Liver (tissue), 3 donors: Measurements from ENCODE around the gene RAB11FIP3.

Experiments
- TAF1 ChIP-seq: conservative IDR thresholded peaks from 2 replicates; pipeline ENCODE4 v1.6.1; 2016; ENCODE audit warnings: antibody characterized with exemption, mild to moderate bottlenecking
- TF ChIP-seq, protein P1 (sequence below): fragments of 150-350 bp; IDR thresholded peaks from 2 replicates; pipeline ENCODE4 v1.5.1; 2017; ENCODE audit warnings: improper control_type of control experiment, low read depth, low read length; ENCODE audit not compliant: missing input control
- TF ChIP-seq, protein P2 (sequence below): IDR thresholded peaks from 2 replicates; pipeline ENCODE4 v1.6.1; 2016; ENCODE audit warnings: antibody characterized with exemption
- TF ChIP-seq, protein P3 (sequence below): IDR thresholded peaks from 2 replicates; pipeline ENCODE4 v1.6.1; 2016; ENCODE audit warnings: antibody characterized with exemption
- donor health status: healthy.
- donor health status: healthy.

DNA sequence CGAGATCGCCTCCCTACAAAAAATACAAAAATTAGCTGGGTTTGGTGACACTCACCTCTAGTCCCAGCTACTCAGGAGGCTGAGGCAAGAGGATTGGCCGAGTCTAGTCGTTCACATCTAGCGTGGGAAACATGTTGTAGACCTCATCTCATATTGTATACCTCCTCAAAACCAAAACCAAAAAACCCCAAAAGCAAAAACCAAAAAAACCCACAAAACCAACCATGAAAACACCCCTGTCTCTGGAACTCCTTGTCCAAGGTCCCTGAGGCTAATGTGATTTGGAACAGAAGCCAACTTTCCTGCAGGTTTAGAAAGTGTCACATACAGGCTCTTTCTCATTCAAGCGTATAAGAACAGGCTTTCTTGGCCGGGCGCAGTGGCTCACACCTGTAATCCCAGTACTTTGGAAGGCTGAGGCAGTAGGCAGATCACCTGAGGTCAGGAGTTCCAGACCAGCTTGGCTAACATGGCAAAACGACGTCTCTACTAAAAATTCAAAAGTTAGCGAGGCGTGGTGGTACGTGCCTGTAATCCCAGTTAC is 29.0 kb downstream of the RAB11FIP3 start:
- TF ChIP-seq, protein P1, sequence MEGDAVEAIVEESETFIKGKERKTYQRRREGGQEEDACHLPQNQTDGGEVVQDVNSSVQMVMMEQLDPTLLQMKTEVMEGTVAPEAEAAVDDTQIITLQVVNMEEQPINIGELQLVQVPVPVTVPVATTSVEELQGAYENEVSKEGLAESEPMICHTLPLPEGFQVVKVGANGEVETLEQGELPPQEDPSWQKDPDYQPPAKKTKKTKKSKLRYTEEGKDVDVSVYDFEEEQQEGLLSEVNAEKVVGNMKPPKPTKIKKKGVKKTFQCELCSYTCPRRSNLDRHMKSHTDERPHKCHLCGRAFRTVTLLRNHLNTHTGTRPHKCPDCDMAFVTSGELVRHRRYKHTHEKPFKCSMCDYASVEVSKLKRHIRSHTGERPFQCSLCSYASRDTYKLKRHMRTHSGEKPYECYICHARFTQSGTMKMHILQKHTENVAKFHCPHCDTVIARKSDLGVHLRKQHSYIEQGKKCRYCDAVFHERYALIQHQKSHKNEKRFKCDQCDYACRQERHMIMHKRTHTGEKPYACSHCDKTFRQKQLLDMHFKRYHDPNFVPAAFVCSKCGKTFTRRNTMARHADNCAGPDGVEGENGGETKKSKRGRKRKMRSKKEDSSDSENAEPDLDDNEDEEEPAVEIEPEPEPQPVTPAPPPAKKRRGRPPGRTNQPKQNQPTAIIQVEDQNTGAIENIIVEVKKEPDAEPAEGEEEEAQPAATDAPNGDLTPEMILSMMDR, result no peak
- TF ChIP-seq, protein P2, sequence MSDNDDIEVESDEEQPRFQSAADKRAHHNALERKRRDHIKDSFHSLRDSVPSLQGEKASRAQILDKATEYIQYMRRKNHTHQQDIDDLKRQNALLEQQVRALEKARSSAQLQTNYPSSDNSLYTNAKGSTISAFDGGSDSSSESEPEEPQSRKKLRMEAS, result no peak
- TF ChIP-seq TAF1, result no peak
- TF ChIP-seq, protein P3, sequence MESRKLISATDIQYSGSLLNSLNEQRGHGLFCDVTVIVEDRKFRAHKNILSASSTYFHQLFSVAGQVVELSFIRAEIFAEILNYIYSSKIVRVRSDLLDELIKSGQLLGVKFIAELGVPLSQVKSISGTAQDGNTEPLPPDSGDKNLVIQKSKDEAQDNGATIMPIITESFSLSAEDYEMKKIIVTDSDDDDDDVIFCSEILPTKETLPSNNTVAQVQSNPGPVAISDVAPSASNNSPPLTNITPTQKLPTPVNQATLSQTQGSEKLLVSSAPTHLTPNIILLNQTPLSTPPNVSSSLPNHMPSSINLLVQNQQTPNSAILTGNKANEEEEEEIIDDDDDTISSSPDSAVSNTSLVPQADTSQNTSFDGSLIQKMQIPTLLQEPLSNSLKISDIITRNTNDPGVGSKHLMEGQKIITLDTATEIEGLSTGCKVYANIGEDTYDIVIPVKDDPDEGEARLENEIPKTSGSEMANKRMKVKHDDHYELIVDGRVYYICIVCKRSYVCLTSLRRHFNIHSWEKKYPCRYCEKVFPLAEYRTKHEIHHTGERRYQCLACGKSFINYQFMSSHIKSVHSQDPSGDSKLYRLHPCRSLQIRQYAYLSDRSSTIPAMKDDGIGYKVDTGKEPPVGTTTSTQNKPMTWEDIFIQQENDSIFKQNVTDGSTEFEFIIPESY, result no peak
